PC-9 (cell line): ENCODE results near the gene GAD2.

Experiments
- CTCF ChIP-seq: fragments of 200-600 bp; sonication (generic); conservative IDR thresholded peaks from 2 replicates; pipeline ENCODE4 v1.6.1; 2017; ENCODE audit warnings: mixed run types, antibody characterized with exemption, mild to moderate bottlenecking, moderate library complexity
- EZH2 ChIP-seq: fragments of 200-600 bp; sonication (generic); IDR thresholded peaks from 2 replicates; pipeline ENCODE4 v1.8.0; 2017; ENCODE audit warnings: antibody characterized with exemption, low read depth

GRCh38 chr10:26213157-26213800 lies 3.3 kb upstream of the GAD2 start:
- TF ChIP-seq CTCF (no peak), EZH2 (no peak)
